ENCODE measurements around the gene CCL17. TPM values are rescaled to one million over a fixed set of nuclear protein-coding genes. Genes with fewer than 3 reads are reported as not detected.

The CCL17 gene
- total RNA-seq, 1 donor from 2014 or later = not detected

GRCh38 chr16:57447186-57447962 is 42.8 kb downstream of the CCL17 start, which contains the start of the genes CIAPIN1 and COQ9:
TSS of gene CIAPIN1 (minus strand) at chr16:57447385. CDS start at chr16:57440928, 6,457 bp downstream.
TSS of gene COQ9 (plus strand) at chr16:57447479. CDS start at chr16:57447506, 27 bp downstream.
- Histone ChIP-seq H3K27me3 (ENCODE audit: control insufficient read depth, insufficient read depth, low read length) (no peaks in the 10 kb centered on the region), H3K4me3 (ENCODE audit: low read depth, low read length) (peak within 1 kb of the TSS; percentile 92), H3K36me3 (ENCODE audit: control insufficient read depth, insufficient read depth, low read length) (peaks cover 2% of the 10 kb centered on the region)
- DNase-seq (ENCODE audit: low read depth) = peak; percentile 76
- no peak for TF ChIP-seq CTCF (IDR thresholded peaks at IDR 0.05; ENCODE audit: insufficient read depth, low read length, poor library complexity, severe bottlenecking)

- peaks cover 11% of the 10 kb centered on the region for H3K36me3 ChIP-seq (ENCODE audit: control insufficient read depth, insufficient read depth, low read length)
- no peaks in the 10 kb centered on the region for H3K27me3 ChIP-seq (ENCODE audit: control insufficient read depth, insufficient read depth, low read length)
- no peak for TF ChIP-seq CTCF (IDR thresholded peaks at IDR 0.05; ENCODE audit: insufficient read depth, low read length, poor library complexity, severe bottlenecking)
- DNase-seq (ENCODE audit: low read depth) = no peak
- no peak overlapping the region for H3K4me3 ChIP-seq (ENCODE audit: low read depth, low read length)
These were observed 47.5 kb downstream of the CCL17 start for GRCh38 chr16:57452021-57452420.

GRCh38 chr16:57462209-57462977 is 57.8 kb downstream of the CCL17 start, which contains the start of gene POLR2C:
TSS of gene POLR2C (plus strand) at chr16:57462679. CDS start at chr16:57462725, 46 bp downstream.
- Histone ChIP-seq H3K27me3 (ENCODE audit: control insufficient read depth, insufficient read depth, low read length) (no peaks in the 10 kb centered on the region), H3K36me3 (ENCODE audit: control insufficient read depth, insufficient read depth, low read length) (no peaks in the 10 kb centered on the region), H3K4me3 (ENCODE audit: low read depth, low read length) (peak within 1 kb of the TSS; percentile 74)
- TF ChIP-seq CTCF (IDR thresholded peaks at IDR 0.05; ENCODE audit: insufficient read depth, low read length, poor library complexity, severe bottlenecking) = peak; percentile 93
- DNase-seq (ENCODE audit: low read depth) = peak; percentile 41

GRCh38 chr16:57462978-57463362 is 58.4 kb downstream of the CCL17 start:
- DNase-seq (ENCODE audit: low read depth) = no peak
- no peak for TF ChIP-seq CTCF (IDR thresholded peaks at IDR 0.05; ENCODE audit: insufficient read depth, low read length, poor library complexity, severe bottlenecking)
- H3K27me3 ChIP-seq (ENCODE audit: control insufficient read depth, insufficient read depth, low read length) = no peaks in the 10 kb centered on the region
- H3K4me3 ChIP-seq (ENCODE audit: low read depth, low read length) = peak overlapping the region; percentile 74
- no peaks in the 10 kb centered on the region for H3K36me3 ChIP-seq (ENCODE audit: control insufficient read depth, insufficient read depth, low read length)

GRCh38 chr16:57464523-57464922 is 60.0 kb downstream of the CCL17 start:
- H3K36me3 ChIP-seq (ENCODE audit: control insufficient read depth, insufficient read depth, low read length) = peaks cover 4% of the 10 kb centered on the region
- no peaks in the 10 kb centered on the region for H3K27me3 ChIP-seq (ENCODE audit: control insufficient read depth, insufficient read depth, low read length)
- no peak overlapping the region for H3K4me3 ChIP-seq (ENCODE audit: low read depth, low read length)
- no peak for TF ChIP-seq CTCF (IDR thresholded peaks at IDR 0.05; ENCODE audit: insufficient read depth, low read length, poor library complexity, severe bottlenecking)
- DNase-seq (ENCODE audit: low read depth) = no peak

Other genes starting within 250 kb of the CCL17 start
- 93.4 and 94.5 TPM in 2 replicates for gene PSME3IP1, start 218.7 kb upstream of the CCL17 start, total RNA-seq
- gene RSPRY1, start 218.4 kb upstream of the CCL17 start, total RNA-seq = 42.7 and 59.1 TPM in 2 replicates
- 70.4 and 78.3 TPM in 2 replicates for gene ARL2BP, start 159.5 kb upstream of the CCL17 start, total RNA-seq
- 11.9 and 12.6 TPM in 2 replicates for gene PLLP, start 120.1 kb upstream of the CCL17 start, total RNA-seq
- gene CCL22, start 46.0 kb upstream of the CCL17 start, total RNA-seq = not detected in 2 replicates
- 22.0 and 24.8 TPM in 2 replicates for gene CX3CL1, start 32.3 kb upstream of the CCL17 start, total RNA-seq
- gene CIAPIN1, start 42.6 kb downstream of the CCL17 start, total RNA-seq = 80.2 and 80.3 TPM in 2 replicates
- 37.6 and 49.5 TPM in 2 replicates for gene COQ9, start 42.7 kb downstream of the CCL17 start, total RNA-seq
- 70.4 and 73.0 TPM in 2 replicates for gene POLR2C, start 57.9 kb downstream of the CCL17 start, total RNA-seq
- gene DOK4, start 81.7 kb downstream of the CCL17 start, total RNA-seq = 23.1 and 23.2 TPM in 2 replicates
- gene CCDC102A, start 131.8 kb downstream of the CCL17 start, total RNA-seq = 11.4 and 14.0 TPM in 2 replicates
- 1.0 and 2.5 TPM in 2 replicates for gene ADGRG5, start 137.9 kb downstream of the CCL17 start, total RNA-seq
- gene ADGRG1, start 223.9 kb downstream of the CCL17 start, total RNA-seq = 143 and 150 TPM in 2 replicates

Measured in kidney epithelial cell (primary cell).